Keratinocyte (primary cell): ENCODE measurements around the gene ZNF428.

ENCODE experiments used
- CTCF ChIP-seq, 3 experiments: IDR thresholded peaks in 1 of 3; conservative IDR thresholded peaks in 1 of 3; optimal IDR thresholded peaks in 1 of 3; 2 replicates in 2 of 3; 3 replicates in 1 of 3; pipeline versions ENCODE3 to v1.5.1; 2011; ENCODE audit warnings: low read length in 3 of 3, mild to moderate bottlenecking in 3 of 3, moderate library complexity in 2 of 3, control low read depth in 1 of 3, inconsistent platforms in 1 of 3; ENCODE audit not compliant: insufficient read depth in 2 of 3; ENCODE audit errors: extremely low read depth in 1 of 3
- EZH2 ChIP-seq: IDR thresholded peaks from one replicate; pipeline ENCODE4 v1.6.1; 2012; ENCODE audit warnings: inconsistent platforms, mild to moderate bottlenecking, low read length, moderate library complexity

- no peak for TF ChIP-seq CTCF (optimal IDR thresholded peaks at IDR 0.05 in 1 of 3, IDR thresholded peaks at IDR 0.05 in 1 of 3, conservative IDR thresholded peaks at IDR 0.05 in 1 of 3; ENCODE audit: extremely low read depth in 1 of 3, insufficient read depth in 2 of 3, low read length in 3 of 3)
- no peak for TF ChIP-seq EZH2
These were observed 48.5 kb upstream of the ZNF428 start for GRCh38 chr19:43667876-43668405.
